ENCODE data around the gene EPB41L4A.

GRCh38 chr5:112290691-112291090 is 128.4 kb downstream of the EPB41L4A start:
- TF ChIP-seq CTCF (IDR thresholded peaks at IDR 0.05; ENCODE audit: extremely low read depth in 1 of 2, insufficient read depth in 1 of 2, low read depth in 1 of 2, low read length in 2 of 2) (no peak), MYC (IDR thresholded peaks at IDR 0.05; ENCODE audit: low read depth, low read length) (no peak), POLR2A (IDR thresholded peaks at IDR 0.05; ENCODE audit: low read depth, low read length) (no peak), POLR2AphosphoS5 (IDR thresholded peaks at IDR 0.05; ENCODE audit: insufficient read depth, low read depth, low read length) (no peak)
